SK-N-SH (cell line): ENCODE results near the gene HPCAL1.

ENCODE experiments used
- CTCF ChIP-seq: fragments of 200-600 bp; sonication (generic); IDR thresholded peaks from 2 replicates; pipeline ENCODE4 v1.6.1; 2017; ENCODE audit warnings: antibody characterized with exemption, mild to moderate bottlenecking, moderate library complexity
- EP300 ChIP-seq, 2 experiments: IDR thresholded peaks; 2 replicates each; pipeline versions ENCODE4 v1.4.0 to v1.6.1; 2012; ENCODE audit warnings: borderline replicate concordance in 1 of 2, low read depth in 1 of 2, low read length in 1 of 2
- FOXM1 ChIP-seq: IDR thresholded peaks from 2 replicates; pipeline ENCODE4 v1.4.0; 2012; ENCODE audit warnings: low read depth, mild to moderate bottlenecking
- GATA2 ChIP-seq: sonication (generic); formaldehyde crosslinking; IDR thresholded peaks from 2 replicates; pipeline ENCODE4 v1.5.0; 2020; ENCODE audit warnings: mild to moderate bottlenecking, missing genetic modification reagents
- JUND ChIP-seq: IDR thresholded peaks from 2 replicates; pipeline ENCODE4 v1.4.0; 2012
- MAX ChIP-seq: IDR thresholded peaks from 2 replicates; pipeline ENCODE4 v1.4.0; 2012; ENCODE audit warnings: low read depth
- POLR2AphosphoS5 ChIP-seq: IDR thresholded peaks from 2 replicates; pipeline ENCODE4 v1.6.1; 2012; ENCODE audit warnings: low read depth, low read length
- RAD21 ChIP-seq: IDR thresholded peaks from 2 replicates; pipeline ENCODE4 v1.6.1; 2012; ENCODE audit warnings: mild to moderate bottlenecking, low read length
- SIN3A ChIP-seq: IDR thresholded peaks from 2 replicates; pipeline ENCODE4 v1.6.1; 2012; ENCODE audit warnings: low read depth, mild to moderate bottlenecking, low read length, moderate library complexity, borderline replicate concordance
- USF1 ChIP-seq: IDR thresholded peaks from 2 replicates; pipeline ENCODE4 v1.4.0; 2012; ENCODE audit warnings: low read depth, borderline replicate concordance
- YY1 ChIP-seq: IDR thresholded peaks from 2 replicates; pipeline ENCODE4 v1.4.0; 2012; ENCODE audit warnings: low read depth, mild to moderate bottlenecking
- ZBTB33 ChIP-seq: IDR thresholded peaks from 2 replicates; pipeline ENCODE4 v1.4.0; 2012; ENCODE audit warnings: low read depth, borderline replicate concordance
- TF ChIP-seq, protein P1 (sequence below): IDR thresholded peaks from 2 replicates; pipeline ENCODE4 v1.6.1; 2012; ENCODE audit warnings: mild to moderate bottlenecking, low read depth, low read length, moderate library complexity

- TF ChIP-seq FOXM1 (no peak), USF1 (no peak), CTCF (no peak), EP300 (IDR thresholded peaks at IDR 0.05; ENCODE audit: borderline replicate concordance in 1 of 2, low read depth in 1 of 2, low read length in 1 of 2) (no peak), YY1 (no peak), RAD21 (no peak), GATA2 (CRISPR knock-in tag) (no peak), MAX (no peak), ZBTB33 (no peak), JUND (no peak), POLR2AphosphoS5 (no peak), SIN3A (no peak)
- TF ChIP-seq, protein P1, sequence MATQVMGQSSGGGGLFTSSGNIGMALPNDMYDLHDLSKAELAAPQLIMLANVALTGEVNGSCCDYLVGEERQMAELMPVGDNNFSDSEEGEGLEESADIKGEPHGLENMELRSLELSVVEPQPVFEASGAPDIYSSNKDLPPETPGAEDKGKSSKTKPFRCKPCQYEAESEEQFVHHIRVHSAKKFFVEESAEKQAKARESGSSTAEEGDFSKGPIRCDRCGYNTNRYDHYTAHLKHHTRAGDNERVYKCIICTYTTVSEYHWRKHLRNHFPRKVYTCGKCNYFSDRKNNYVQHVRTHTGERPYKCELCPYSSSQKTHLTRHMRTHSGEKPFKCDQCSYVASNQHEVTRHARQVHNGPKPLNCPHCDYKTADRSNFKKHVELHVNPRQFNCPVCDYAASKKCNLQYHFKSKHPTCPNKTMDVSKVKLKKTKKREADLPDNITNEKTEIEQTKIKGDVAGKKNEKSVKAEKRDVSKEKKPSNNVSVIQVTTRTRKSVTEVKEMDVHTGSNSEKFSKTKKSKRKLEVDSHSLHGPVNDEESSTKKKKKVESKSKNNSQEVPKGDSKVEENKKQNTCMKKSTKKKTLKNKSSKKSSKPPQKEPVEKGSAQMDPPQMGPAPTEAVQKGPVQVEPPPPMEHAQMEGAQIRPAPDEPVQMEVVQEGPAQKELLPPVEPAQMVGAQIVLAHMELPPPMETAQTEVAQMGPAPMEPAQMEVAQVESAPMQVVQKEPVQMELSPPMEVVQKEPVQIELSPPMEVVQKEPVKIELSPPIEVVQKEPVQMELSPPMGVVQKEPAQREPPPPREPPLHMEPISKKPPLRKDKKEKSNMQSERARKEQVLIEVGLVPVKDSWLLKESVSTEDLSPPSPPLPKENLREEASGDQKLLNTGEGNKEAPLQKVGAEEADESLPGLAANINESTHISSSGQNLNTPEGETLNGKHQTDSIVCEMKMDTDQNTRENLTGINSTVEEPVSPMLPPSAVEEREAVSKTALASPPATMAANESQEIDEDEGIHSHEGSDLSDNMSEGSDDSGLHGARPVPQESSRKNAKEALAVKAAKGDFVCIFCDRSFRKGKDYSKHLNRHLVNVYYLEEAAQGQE = no peak
These were observed 28.0 kb downstream of the HPCAL1 start for GRCh38 chr2:10330700-10331026.
